COLO829 (cell line): ENCODE results near the gene SNRPN.
"Not testable (repeated sequence)": the region's sequence is repeated elsewhere in the genome, so short reads cannot be mapped to it uniquely, and the experiment has no call there.

Experiments used
- DNase-seq: peaks from one replicate; pipeline ENCODE4 v3.0.0; 2012; ENCODE audit warnings: low spot score

Gene SNRPN

GRCh38 chr15:24971052-24971451 is 16.3 kb downstream of the SNRPN start:
- DNase-seq, result no peak

DNA sequence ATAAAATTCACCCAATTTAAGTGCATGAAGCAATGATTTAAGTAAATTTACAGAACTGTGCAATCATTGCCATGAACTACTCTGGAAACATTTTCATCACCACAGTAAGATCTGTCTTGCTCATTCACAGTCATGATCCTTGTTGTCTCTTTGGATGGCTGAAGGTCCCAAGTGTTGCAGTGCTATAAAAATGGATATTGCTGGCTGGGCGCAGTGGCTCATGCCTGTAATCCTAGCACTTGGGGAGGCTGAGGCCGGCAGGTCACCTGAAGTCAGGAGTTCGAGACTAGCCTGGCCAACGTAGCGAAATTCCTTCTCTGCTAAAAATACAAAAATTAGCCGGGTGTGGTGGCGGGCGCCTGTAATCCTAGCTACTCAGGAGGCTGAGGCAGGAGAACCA is 17.0 kb downstream of the SNRPN start:
- no peak for DNase-seq

- not testable (repeated sequence) for DNase-seq
Measured at GRCh38 chr15:24972707-24973106, 17.9 kb downstream of the SNRPN start.

DNA sequence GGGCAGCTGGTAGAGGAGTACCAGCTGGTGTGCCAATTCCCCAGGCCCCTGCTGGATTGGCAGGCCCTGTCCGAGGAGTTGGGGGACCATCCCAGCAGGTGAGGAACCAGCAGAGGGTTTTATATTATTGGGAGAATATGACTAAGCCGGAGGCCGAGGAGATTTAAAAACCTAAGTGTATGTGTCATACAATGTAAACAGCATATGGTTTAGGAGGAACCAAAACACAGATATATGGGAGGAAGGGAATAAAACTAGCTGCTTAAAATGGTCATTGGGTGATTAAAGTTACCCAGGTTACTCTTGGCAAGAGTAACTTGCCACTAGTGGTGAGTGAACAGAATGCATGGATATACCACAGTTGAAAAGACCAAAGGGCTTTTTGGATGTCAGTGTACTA is 22.1 kb downstream of the SNRPN start:
- no peak for DNase-seq

DNA sequence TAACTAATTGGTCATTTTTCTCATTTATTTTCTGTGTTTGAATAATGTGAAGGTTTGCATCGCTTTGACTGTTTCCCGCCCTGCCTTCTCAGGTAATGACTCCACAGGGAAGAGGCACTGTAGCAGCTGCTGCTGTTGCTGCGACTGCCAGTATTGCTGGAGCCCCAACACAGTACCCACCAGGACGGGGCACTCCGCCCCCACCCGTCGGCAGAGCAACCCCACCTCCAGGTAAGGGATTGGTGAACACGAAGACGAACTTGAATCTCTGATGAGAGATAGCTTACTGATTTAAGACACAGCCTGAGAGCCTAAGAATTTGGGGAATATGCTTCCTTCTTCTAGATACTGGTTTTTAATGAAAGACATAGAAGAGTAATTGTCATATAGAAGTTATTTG is 22.9 kb downstream of the SNRPN start:
- no peak for DNase-seq

DNA sequence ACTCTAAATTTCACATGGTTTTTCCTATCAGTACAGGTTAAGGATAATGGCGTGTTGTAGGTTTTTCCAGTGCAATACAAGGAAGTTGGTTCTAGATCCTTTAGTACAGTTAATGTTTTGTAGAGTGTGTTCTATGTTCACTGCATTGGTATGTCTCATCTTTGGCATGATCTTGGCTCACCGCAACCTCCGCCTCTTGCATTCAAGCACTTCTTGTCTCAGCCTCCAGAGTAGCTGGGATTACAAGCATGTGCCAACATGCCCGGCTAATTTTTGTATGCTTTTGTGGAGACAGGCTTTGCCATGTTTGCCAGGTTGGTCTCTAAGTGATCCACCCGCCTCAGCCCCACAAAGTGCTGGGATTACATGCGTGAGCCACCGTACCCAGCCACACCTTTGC is 30.4 kb downstream of the SNRPN start:
- DNase-seq, result no peak

DNA sequence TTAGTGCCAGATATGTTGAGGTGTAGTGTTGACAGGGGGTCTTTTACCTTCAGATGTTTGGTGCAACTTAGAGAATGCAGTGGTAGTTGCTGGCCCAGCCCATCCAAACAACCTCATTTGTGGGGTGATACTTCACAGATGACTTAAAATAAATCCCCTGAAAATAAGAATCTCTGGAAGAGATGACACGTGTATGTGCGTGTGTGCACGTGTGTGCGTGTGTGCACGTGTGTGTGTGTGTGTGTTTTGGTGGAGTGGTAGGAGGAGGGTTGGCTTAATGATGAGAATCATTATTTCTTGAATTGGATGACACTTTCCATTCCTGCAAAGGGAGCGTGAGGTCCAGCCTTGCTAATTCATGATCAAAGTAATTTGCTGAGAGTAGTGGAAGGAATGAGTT is 31.9 kb downstream of the SNRPN start:
- DNase-seq, result no peak

GRCh38 chr15:25019434-25019833 is 64.6 kb downstream of the SNRPN start:
- no peak for DNase-seq

DNA sequence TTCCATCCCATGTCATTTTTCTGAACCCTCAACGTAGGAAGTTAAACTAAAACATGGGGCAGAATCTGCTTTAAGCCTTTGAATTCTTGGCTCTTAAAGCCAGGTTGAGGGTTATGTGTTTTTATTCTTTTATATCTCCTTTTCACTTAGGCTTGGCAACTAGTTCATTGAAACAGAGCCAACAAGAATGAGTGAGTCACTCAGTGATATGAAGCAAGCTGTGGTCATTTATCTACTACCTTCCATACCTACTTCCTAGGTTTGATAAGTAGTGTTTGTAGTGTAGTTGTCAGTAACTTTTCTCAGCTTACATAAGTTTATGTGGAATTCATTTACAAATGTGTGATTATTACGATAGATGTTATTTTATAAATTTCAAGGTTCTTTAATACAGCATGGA is 67.4 kb downstream of the SNRPN start:
- no peak for DNase-seq
